Measurements from ENCODE around the gene ESPN.

Gene ESPN

DNA sequence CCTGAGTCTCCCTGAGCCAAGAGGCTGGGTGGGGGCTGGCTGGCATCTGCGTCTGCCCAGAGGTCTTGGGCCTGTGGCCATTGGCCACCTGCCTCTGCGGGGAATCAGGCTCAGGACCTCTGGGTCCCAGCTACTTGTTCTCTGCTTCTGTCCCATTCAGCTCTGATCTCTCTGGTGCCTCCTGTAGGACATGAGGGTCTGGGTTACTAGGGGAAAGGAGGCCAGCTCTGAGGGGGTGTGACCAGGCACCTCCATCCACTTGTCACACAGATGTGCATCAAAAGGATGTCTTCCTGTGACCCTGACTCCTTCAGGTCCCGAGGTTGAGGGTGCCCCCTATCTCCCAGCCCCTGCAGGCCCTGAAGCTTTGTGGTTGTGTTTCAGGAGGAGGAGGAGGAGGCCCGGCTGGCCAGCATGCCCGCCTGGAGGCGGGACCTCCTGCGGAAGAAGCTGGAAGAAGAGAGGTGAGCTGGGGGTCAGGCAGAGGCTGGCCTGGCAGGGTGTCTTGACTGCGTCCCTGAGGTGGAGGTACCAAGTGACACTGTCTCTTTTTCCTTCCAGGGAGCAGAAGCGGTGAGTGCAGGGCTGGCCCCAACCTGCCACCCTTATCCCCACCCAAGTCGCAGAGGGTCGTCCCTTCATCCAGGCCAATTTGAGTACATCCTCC is 32.4 kb downstream of the ESPN start:
- TF ChIP-seq, protein P1, sequence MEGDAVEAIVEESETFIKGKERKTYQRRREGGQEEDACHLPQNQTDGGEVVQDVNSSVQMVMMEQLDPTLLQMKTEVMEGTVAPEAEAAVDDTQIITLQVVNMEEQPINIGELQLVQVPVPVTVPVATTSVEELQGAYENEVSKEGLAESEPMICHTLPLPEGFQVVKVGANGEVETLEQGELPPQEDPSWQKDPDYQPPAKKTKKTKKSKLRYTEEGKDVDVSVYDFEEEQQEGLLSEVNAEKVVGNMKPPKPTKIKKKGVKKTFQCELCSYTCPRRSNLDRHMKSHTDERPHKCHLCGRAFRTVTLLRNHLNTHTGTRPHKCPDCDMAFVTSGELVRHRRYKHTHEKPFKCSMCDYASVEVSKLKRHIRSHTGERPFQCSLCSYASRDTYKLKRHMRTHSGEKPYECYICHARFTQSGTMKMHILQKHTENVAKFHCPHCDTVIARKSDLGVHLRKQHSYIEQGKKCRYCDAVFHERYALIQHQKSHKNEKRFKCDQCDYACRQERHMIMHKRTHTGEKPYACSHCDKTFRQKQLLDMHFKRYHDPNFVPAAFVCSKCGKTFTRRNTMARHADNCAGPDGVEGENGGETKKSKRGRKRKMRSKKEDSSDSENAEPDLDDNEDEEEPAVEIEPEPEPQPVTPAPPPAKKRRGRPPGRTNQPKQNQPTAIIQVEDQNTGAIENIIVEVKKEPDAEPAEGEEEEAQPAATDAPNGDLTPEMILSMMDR (IDR thresholded peaks at IDR 0.05), result no peak
- TF ChIP-seq ZFX (IDR thresholded peaks at IDR 0.05; ENCODE audit: borderline replicate concordance), result no peak
- no peak overlapping the region for H3K27ac ChIP-seq

DNA sequence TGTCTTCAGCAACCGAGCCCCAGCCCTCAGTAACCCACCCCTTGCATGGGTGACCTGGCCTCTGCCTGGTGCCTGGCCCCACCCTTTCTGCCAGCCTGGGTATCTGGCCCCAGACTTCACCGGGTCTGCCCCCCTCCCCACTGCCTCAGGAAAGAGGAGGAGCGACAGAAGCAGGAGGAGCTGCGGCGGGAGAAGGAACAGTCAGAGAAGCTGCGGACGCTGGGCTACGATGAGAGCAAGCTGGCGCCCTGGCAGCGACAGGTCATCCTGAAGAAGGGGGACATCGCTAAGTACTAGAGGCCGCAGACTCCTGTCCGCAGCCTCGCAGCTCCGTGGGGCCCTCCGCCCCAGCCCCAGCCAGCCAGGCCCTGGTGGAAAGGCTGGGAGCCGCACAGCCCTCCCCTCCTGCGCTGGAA is 35.3 kb downstream of the ESPN start:
- no peak overlapping the region for H3K27ac ChIP-seq
- TF ChIP-seq, protein P1 (IDR thresholded peaks at IDR 0.05), result no peak
- no peak for TF ChIP-seq ZFX (IDR thresholded peaks at IDR 0.05; ENCODE audit: borderline replicate concordance)

DNA sequence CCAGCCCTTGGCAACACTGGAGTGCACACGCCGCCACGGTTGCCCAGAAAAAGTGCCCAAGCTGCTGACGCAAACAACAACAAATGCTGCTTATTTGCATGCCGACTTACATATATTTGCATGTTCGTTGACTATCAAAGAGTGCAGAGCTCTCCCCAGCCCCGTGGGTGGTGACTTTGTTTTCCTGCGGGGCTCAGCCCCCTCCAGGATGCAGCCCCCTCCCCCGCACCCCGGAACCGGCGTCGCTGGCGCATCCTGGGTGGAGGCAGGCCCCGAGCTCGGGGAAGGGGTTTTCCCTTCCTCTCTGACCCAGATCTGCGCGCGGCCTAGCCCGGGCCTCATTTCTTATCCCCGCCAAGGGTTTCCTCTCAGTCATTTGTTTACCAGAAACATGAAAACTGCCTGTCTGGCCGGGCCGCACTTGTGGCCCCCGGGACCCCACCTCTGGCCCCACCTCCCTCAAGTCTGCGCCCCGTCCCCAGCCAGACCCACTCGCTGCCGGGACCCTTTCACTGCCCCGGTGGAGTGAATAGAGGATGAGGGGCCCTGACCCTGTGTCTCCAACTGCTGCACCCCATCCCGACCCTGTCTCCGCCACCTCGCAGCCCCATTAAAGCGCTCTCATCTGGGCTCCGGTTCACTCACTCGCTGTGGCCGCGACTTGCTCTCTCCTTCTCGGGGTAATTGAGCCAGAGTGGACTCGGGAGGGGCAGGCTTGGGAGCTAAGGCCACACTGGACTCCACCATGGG is 35.9 kb downstream of the ESPN start:
- no peak for TF ChIP-seq ZFX (IDR thresholded peaks at IDR 0.05; ENCODE audit: borderline replicate concordance)
- TF ChIP-seq, protein P1 (IDR thresholded peaks at IDR 0.05), result no peak
- H3K27ac ChIP-seq, result no peak overlapping the region

DNA sequence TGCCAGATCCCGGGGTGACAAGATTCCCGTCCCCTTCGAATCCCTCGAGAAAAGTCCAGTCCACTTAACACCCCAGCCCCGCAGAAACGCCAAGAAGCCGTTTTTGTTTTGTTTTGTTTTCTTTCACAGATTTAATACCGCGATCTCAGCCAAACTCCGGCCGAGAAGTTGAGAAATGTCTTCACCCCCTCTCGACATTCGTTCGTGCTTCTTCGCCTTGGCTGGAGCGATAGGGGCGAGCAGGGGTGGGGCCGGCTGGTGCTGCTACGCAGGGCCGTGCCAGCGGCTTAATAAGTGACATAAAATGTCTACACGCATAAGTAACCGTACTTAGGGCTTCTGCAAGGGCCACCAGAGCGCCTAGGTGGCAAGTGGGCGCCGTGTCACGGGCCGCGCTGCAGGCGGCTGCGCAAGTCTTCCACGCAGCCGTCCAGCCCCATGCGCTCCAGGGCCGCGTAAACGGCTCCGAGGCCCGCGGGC is 36.5 kb downstream of the ESPN start:
- no peak for TF ChIP-seq ZFX (IDR thresholded peaks at IDR 0.05; ENCODE audit: borderline replicate concordance)
- TF ChIP-seq, protein P1 (IDR thresholded peaks at IDR 0.05), result no peak
- H3K27ac ChIP-seq, result no peak overlapping the region

DNA sequence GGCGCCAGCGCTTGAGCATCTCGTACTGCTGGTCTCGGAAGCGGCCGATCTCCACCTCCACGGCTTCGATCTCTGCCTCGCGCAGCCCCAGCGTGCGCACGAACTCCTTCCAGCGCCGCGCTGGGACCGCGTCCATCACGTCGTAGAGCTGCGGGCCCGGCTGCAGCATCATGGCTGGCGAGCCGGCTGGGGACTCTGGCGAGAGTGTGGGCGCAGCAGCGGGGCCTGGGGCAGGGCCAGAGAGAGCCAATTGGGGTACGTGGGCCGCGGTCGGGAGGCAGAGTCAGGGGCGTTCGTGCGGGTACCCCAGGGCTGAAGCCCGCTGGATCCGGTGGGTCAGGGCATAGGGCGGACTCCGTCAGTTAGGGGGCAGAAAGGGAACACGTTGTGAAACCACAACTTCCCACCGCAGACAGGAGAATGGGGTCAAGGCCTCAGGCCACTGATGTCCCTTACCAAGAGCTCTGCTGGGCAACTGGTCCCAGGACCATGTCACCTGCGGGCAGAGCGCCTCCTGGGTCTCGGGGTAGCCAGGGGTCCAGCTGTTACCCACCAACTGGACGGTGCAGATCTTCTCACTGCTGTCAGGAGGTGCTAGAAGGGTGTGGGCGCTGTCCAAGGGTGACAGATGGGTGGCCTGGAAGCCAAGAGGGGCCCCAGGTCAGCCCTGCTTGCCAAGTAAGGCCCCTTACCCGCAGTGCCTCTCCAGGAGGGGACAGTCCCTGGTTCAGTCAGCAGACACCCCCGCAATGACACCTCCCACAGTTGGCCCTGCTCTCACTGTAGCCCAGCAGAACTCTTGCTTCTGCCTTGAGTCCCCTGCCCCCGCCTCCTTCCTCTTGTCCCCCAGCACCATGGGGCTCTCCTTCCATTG is 37.2 kb downstream of the ESPN start:
- TF ChIP-seq ZFX (IDR thresholded peaks at IDR 0.05; ENCODE audit: borderline replicate concordance), result no peak
- TF ChIP-seq, protein P1 (IDR thresholded peaks at IDR 0.05), result no peak
- H3K27ac ChIP-seq, result no peak overlapping the region

DNA sequence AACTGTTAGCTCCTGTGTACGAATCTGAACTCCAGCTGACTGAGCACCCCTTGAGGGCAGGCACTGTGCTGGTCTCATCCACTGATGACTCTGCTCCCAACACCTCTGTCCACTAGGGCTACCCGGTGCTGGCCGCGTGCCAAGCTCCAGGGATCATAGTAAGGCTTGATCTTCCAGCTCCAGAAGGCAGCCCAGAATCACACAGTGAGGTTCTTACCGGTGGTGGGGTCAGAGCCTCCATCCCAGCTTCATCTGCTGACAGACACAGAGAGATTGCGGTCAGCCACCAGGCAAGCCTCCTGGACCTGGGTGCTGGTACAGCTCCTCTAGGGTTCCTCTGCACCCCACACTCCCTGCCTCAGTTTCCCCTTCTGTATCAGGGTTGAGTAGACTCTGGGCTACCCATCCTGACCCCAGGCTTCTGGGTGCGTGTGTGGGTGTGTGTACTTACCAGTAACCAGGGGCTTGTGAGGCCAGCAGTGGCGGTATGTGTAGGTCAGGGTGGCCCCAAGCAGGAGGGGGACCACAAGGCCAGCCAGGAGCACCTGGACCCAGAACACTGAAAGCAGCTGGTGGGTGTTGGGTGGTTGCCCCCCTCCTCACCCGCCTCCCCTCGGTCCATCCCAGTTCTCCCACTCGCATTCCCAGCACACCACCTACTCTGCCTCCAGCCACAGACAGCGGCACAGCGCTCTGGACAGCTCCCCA is 38.0 kb downstream of the ESPN start:
- TF ChIP-seq, protein P1 (IDR thresholded peaks at IDR 0.05), result no peak
- H3K27ac ChIP-seq, result no peak overlapping the region

Data from 22Rv1 (cell line).